Left ventricle myocardium inferior (tissue), 1 donor: ENCODE measurements around the gene RSPO4. TPM values are rescaled to one million over a fixed set of nuclear protein-coding genes. Genes with fewer than 3 reads are reported as not detected.

Source experiments
- DNase-seq: peaks from one replicate; pipeline ENCODE4 v3.0.0-alpha.2; 2020
- H3K27ac ChIP-seq: fragments of 200-600 bp; replicated peaks from 2 replicates; pipeline ENCODE4 v1.8.0; 2021
- H3K27me3 ChIP-seq: fragments of 200-600 bp; 2 replicates; pipeline ENCODE4 v1.8.0; 2021; ENCODE audit warnings: low read depth
- H3K36me3 ChIP-seq: fragments of 200-600 bp; 2 replicates; pipeline ENCODE4 v1.8.0; 2021
- H3K4me1 ChIP-seq: fragments of 200-600 bp; 2 replicates; pipeline ENCODE4 v1.8.0; 2021
- H3K4me3 ChIP-seq: fragments of 200-600 bp; 2 replicates; pipeline ENCODE4 v1.8.0; 2021; ENCODE audit warnings: mild to moderate bottlenecking, moderate library complexity
- H3K9me3 ChIP-seq: fragments of 200-600 bp; replicated peaks from 2 replicates; pipeline ENCODE4 v1.8.0; 2021
- intact Hi-C: fragments of 100-400 bp; cut with micrococcal nuclease; formaldehyde crosslinking; loops from one replicate; pipeline ENCODE4 v1.11.0; 2022
- total RNA-seq: library from RNA; stranded (reverse); fragmentation: NEBNext Ultra II Directional; extraction: Animal tissue kit (Norgen Biotek cat#: 25700); gene quantifications from one replicate; pipeline ENCODE4 v1.2.1, GENCODE V29; 2021
- TF ChIP-seq, protein P1 (sequence below): fragments of 200-600 bp; IDR thresholded peaks from 2 replicates; pipeline ENCODE4 v1.8.0; 2021; ENCODE audit warnings: antibody characterized with exemption, mild to moderate bottlenecking, borderline replicate concordance
- donor health status: DM: no; HTN: yes; CAD: no; lungs with severe emphysema.

The RSPO4 gene
- total RNA-seq, 1 donor from 2014 or later: not detected

- intact Hi-C loops: no loop called here
Measured at GRCh38 chr20:967796-968742, 34.0 kb downstream of the RSPO4 start.

GRCh38 chr20:965956-966355, 36.2 kb downstream of the RSPO4 start:
- Histone ChIP-seq H3K4me3 (no peak overlapping the region), H3K27ac (no peak overlapping the region), H3K36me3 (no peaks in the 10 kb centered on the region), H3K27me3 (peaks cover 94% of the 10 kb centered on the region), H3K9me3 (no peaks in the 10 kb centered on the region), H3K4me1 (no peaks in the 10 kb centered on the region)
- TF ChIP-seq, protein P1, sequence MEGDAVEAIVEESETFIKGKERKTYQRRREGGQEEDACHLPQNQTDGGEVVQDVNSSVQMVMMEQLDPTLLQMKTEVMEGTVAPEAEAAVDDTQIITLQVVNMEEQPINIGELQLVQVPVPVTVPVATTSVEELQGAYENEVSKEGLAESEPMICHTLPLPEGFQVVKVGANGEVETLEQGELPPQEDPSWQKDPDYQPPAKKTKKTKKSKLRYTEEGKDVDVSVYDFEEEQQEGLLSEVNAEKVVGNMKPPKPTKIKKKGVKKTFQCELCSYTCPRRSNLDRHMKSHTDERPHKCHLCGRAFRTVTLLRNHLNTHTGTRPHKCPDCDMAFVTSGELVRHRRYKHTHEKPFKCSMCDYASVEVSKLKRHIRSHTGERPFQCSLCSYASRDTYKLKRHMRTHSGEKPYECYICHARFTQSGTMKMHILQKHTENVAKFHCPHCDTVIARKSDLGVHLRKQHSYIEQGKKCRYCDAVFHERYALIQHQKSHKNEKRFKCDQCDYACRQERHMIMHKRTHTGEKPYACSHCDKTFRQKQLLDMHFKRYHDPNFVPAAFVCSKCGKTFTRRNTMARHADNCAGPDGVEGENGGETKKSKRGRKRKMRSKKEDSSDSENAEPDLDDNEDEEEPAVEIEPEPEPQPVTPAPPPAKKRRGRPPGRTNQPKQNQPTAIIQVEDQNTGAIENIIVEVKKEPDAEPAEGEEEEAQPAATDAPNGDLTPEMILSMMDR: no peak
- no peak for DNase-seq
- intact Hi-C loops: no loop called here

More at GRCh38 chr20:967796-968742, 34.0 kb downstream of the RSPO4 start:
- no peak for DNase-seq
- Histone ChIP-seq H3K4me3 (no peak overlapping the region), H3K27ac (no peak overlapping the region), H3K9me3 (no peaks in the 10 kb centered on the region), H3K27me3 (peaks cover 93% of the 10 kb centered on the region), H3K36me3 (no peaks in the 10 kb centered on the region), H3K4me1 (no peaks in the 10 kb centered on the region)
- TF ChIP-seq, protein P1: no peak

DNA sequence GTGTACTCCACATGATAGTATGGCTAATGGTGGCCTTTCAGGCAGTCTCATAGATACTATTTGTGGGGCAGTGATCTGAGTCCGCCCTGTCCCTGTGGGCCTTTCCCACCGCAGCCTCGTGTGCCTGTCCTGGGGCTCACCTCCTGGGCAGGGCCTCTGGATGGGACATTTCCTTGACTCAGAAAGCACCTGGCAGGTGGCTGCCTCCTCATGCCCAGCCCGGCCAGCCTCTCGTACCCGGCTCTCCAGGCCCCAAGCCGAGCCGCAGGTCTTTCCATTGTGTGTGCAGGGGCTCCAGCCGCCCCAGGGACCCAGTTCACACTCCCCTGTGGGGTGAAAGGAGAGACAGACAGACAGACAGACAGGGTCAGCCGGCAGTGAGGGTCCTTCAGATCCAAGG, 38.3 kb downstream of the RSPO4 start:
- Histone ChIP-seq H3K4me3 (no peak overlapping the region), H3K27ac (no peak overlapping the region), H3K4me1 (no peaks in the 10 kb centered on the region), H3K27me3 (peaks cover 96% of the 10 kb centered on the region), H3K36me3 (no peaks in the 10 kb centered on the region), H3K9me3 (no peaks in the 10 kb centered on the region)
- TF ChIP-seq, protein P1: no peak
- DNase-seq: no peak
- intact Hi-C loops: no loop called here

DNA sequence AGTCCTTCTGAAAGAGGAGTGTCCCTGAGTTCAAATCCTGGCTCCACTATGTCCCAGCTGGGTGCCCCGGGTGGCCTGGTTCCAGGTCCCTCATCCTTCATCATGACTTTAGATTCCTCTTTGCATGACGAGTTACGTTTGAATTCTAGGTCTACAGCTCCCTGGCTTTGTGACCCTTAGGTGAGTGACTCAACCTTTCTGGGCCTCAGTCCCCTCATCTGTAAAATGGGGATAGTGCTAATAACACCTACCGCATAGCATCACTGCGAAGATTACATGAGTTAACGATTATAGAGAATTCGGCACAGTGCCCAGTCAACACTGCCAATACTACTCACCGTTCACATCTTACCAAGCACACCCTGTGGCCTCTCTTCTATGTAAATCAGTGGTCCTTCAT, 39.4 kb downstream of the RSPO4 start:
- Histone ChIP-seq H3K27me3 (peaks cover 96% of the 10 kb centered on the region), H3K4me1 (no peaks in the 10 kb centered on the region), H3K4me3 (no peak overlapping the region), H3K27ac (no peak overlapping the region), H3K9me3 (no peaks in the 10 kb centered on the region), H3K36me3 (no peaks in the 10 kb centered on the region)
- TF ChIP-seq, protein P1: no peak
- intact Hi-C loops: no loop called here
- DNase-seq: no peak

DNA sequence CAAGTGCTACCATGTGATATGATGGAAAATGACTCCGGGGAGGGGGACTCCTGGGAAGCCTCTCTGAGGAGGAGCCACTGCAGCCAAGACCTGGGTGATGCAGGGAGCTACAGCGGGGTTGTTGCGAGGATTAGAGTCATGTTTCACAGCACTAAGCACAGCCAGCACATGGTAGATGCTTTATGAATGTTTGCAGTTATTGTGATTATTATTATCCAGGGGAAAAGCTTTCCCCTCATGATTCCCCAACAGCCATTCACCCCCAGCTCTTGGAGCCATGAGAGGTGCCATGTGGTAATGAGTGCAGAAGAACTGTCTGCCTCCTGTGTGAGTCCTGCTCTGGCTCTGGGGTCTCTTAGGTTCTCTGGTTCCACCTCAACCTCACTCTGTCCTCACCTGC, 39.9 kb downstream of the RSPO4 start:
- H3K27ac ChIP-seq: no peak overlapping the region
- intact Hi-C loops: no loop called here
- H3K4me1 ChIP-seq: no peaks in the 10 kb centered on the region
- no peak overlapping the region for H3K4me3 ChIP-seq
- H3K9me3 ChIP-seq: no peaks in the 10 kb centered on the region
- H3K27me3 ChIP-seq: peaks cover 96% of the 10 kb centered on the region
- TF ChIP-seq, protein P1: no peak
- DNase-seq: no peak
- H3K36me3 ChIP-seq: no peaks in the 10 kb centered on the region
